OCI-LY3 (cell line): Measurements from ENCODE around the gene AQP11.

Source experiments
- H2AFZ ChIP-seq: fragments of 200-600, 300-600 bp; shearing (Covaris generic); 2 replicates; pipeline ENCODE4 v1.6.0; 2014; ENCODE audit warnings: antibody characterized with exemption, low read depth, low read length
- H3K27ac ChIP-seq: fragments of 200-600, 300-600 bp; sonication (generic); 2 replicates; pipeline ENCODE4 v1.5.1; 2014; ENCODE audit warnings: mild to moderate bottlenecking, low read length, moderate library complexity, mixed read lengths
- H3K27me3 ChIP-seq: fragments of 200-600, 300-600 bp; sonication (generic); 2 replicates; pipeline ENCODE4 v1.6.1; 2014; ENCODE audit warnings: low read depth, low read length, mixed read lengths
- H3K36me3 ChIP-seq: fragments of 200-600, 300-600 bp; sonication (generic); replicated peaks from 2 replicates; pipeline ENCODE3; 2014; ENCODE audit warnings: low read depth, low read length, mixed read lengths
- H3K4me1 ChIP-seq: fragments of 300-600, 200-600 bp; sonication (generic); 2 replicates; pipeline ENCODE4 v1.6.1; 2014; ENCODE audit warnings: low read length, mixed read lengths
- H3K4me2 ChIP-seq: fragments of 200-600, 300-600 bp; sonication (generic); 2 replicates; pipeline ENCODE4 v1.6.1; 2014; ENCODE audit warnings: low read length, mixed read lengths
- H3K4me3 ChIP-seq: fragments of 300-600, 200-600 bp; sonication (generic); 2 replicates; pipeline ENCODE4 v1.5.1; 2014; ENCODE audit warnings: antibody characterized with exemption, mild to moderate bottlenecking, low read length, moderate library complexity
- H3K79me2 ChIP-seq: fragments of 300-600, 200-600 bp; shearing (Covaris generic); 2 replicates; pipeline ENCODE4 v1.6.1; 2014; ENCODE audit warnings: mild to moderate bottlenecking, low read length, mixed read lengths
- H3K9ac ChIP-seq: fragments of 300-600, 200-600 bp; shearing (Covaris generic); 2 replicates; pipeline ENCODE4 v1.6.0; 2014; ENCODE audit warnings: mild to moderate bottlenecking, low read length, moderate library complexity
- H3K9me3 ChIP-seq: fragments of 200-600, 300-600 bp; shearing (Covaris generic); 2 replicates; pipeline ENCODE4 v1.6.1; 2014; ENCODE audit warnings: low read length, mixed read lengths; ENCODE audit not compliant: insufficient read depth
- H4K20me1 ChIP-seq: fragments of 200-600, 300-600 bp; sonication (generic); 2 replicates; pipeline ENCODE4 v1.6.1; 2016; ENCODE audit warnings: low read length, mixed read lengths; ENCODE audit not compliant: insufficient read depth
- CTCF ChIP-seq: fragments of 200-600, 300-600 bp; sonication (generic); IDR thresholded peaks from 2 replicates; pipeline ENCODE4 v1.5.1; 2014; ENCODE audit warnings: antibody characterized with exemption, low read length, low read depth
- EZH2phosphoT487 ChIP-seq: fragments of 200-600 bp; shearing (Covaris generic); IDR thresholded peaks from 2 replicates; pipeline ENCODE4 v1.6.1; 2018; ENCODE audit warnings: antibody characterized with exemption, mixed run types, low read depth

The AQP11 gene

GRCh38 chr11:77559686-77560401 is 29.9 kb upstream of the AQP11 start:
- Histone ChIP-seq H3K79me2 (no peaks in the 10 kb centered on the region), H3K9ac (no peak overlapping the region), H2AFZ (no peak overlapping the region), H4K20me1 (no peaks in the 10 kb centered on the region), H3K4me2 (no peak overlapping the region), H3K4me3 (no peak overlapping the region), H3K27me3 (no peaks in the 10 kb centered on the region), H3K36me3 (no peaks in the 10 kb centered on the region), H3K4me1 (no peaks in the 10 kb centered on the region), H3K27ac (no peak overlapping the region), H3K9me3 (peaks cover 4% of the 10 kb centered on the region; the same call in 1 of the 2 replicates)
- TF ChIP-seq CTCF (no peak), EZH2phosphoT487 (no peak)

- no peak overlapping the region for H3K9ac ChIP-seq
- H4K20me1 ChIP-seq = no peaks in the 10 kb centered on the region
- H3K27me3 ChIP-seq = no peaks in the 10 kb centered on the region
- H3K9me3 ChIP-seq = peaks cover under 1% of the 10 kb centered on the region; the same call in 1 of the 2 replicates
- no peak overlapping the region for H3K4me2 ChIP-seq
- no peak for TF ChIP-seq CTCF
- no peak for TF ChIP-seq EZH2phosphoT487
- H3K4me3 ChIP-seq = no peak overlapping the region
- no peak overlapping the region for H3K27ac ChIP-seq
- no peaks in the 10 kb centered on the region for H3K4me1 ChIP-seq
- H3K79me2 ChIP-seq = no peaks in the 10 kb centered on the region
- no peak overlapping the region for H2AFZ ChIP-seq
- no peaks in the 10 kb centered on the region for H3K36me3 ChIP-seq
Measured at GRCh38 chr11:77560605-77561004, 29.1 kb upstream of the AQP11 start.

GRCh38 chr11:77561257-77561656 is 28.5 kb upstream of the AQP11 start:
- Histone ChIP-seq H3K79me2 (no peaks in the 10 kb centered on the region), H3K4me1 (no peaks in the 10 kb centered on the region), H3K4me2 (no peak overlapping the region), H3K9ac (no peak overlapping the region), H3K36me3 (no peaks in the 10 kb centered on the region), H4K20me1 (no peaks in the 10 kb centered on the region), H3K27ac (no peak overlapping the region), H2AFZ (no peak overlapping the region), H3K9me3 (no peaks in the 10 kb centered on the region), H3K27me3 (no peaks in the 10 kb centered on the region), H3K4me3 (no peak overlapping the region)
- TF ChIP-seq CTCF = no peak
- TF ChIP-seq EZH2phosphoT487 = no peak

GRCh38 chr11:77568306-77568705 is 21.4 kb upstream of the AQP11 start:
- no peaks in the 10 kb centered on the region for H3K9me3 ChIP-seq
- no peaks in the 10 kb centered on the region for H3K27me3 ChIP-seq
- no peak overlapping the region for H3K4me3 ChIP-seq
- no peaks in the 10 kb centered on the region for H3K79me2 ChIP-seq
- H3K9ac ChIP-seq = no peak overlapping the region
- no peaks in the 10 kb centered on the region for H4K20me1 ChIP-seq
- TF ChIP-seq EZH2phosphoT487 (no peak), CTCF (no peak)
- no peaks in the 10 kb centered on the region for H3K4me1 ChIP-seq
- no peak overlapping the region for H2AFZ ChIP-seq
- H3K36me3 ChIP-seq = no peaks in the 10 kb centered on the region
- no peak overlapping the region for H3K4me2 ChIP-seq
- no peak overlapping the region for H3K27ac ChIP-seq
